IMR-90 (cell line): ENCODE measurements around the gene MRPL10. TPM values are rescaled to one million over a fixed set of nuclear protein-coding genes. Genes with fewer than 3 reads are reported as not detected.

Source experiments
- ATAC-seq: fragments of 200-7000 bp; cut with Tn5 transposase; 2 replicates; pipeline ENCODE4 v1.9.1; 2020; ENCODE audit warnings: low read depth, mild to moderate bottlenecking, moderate library complexity
- BruUV-seq: library from RNA; stranded (reverse); fragments of 400-500 nt; replicated peaks from 2 replicates; lab custom pipeline; 2021; lab: Mats Ljungman, UMichigan
- CTCF ChIA-PET: fragments of 300-600 bp; formaldehyde crosslinking; extraction: SDS; loops from one replicate; lab custom pipeline; 2021; ENCODE audit warnings: antibody characterized with exemption; lab: Yijun Ruan, JAX
- POLR2A ChIA-PET: fragments of 300-600 bp; sonication (Branson Sonifier 250); formaldehyde crosslinking; loops from one replicate; lab custom pipeline; 2022; ENCODE audit warnings: antibody characterized with exemption; ENCODE audit not compliant: unreplicated experiment; lab: Charles Lee
- DNase-seq: peaks from one replicate; pipeline ENCODE4 v3.0.0; 2013
- H2AFZ ChIP-seq: replicated peaks from 2 replicates; pipeline ENCODE3; 2013; ENCODE audit warnings: low read length, mild to moderate bottlenecking; ENCODE audit not compliant: poor library complexity
- H2AK5ac ChIP-seq: 2 replicates; pipeline ENCODE4 v1.6.1; 2013; ENCODE audit warnings: low read depth, low read length, inconsistent platforms
- H2AK9ac ChIP-seq: replicated peaks from 2 replicates; pipeline ENCODE3; 2013; ENCODE audit warnings: mild to moderate bottlenecking, low read depth, low read length, moderate library complexity; ENCODE audit not compliant: poor library complexity
- H2BK120ac ChIP-seq: 2 replicates; pipeline ENCODE4 v1.6.1; 2013; ENCODE audit warnings: low read depth, low read length, inconsistent platforms
- H2BK15ac ChIP-seq: 3 replicates; pipeline ENCODE4 v1.6.1; 2013; ENCODE audit warnings: low read depth, low read length, inconsistent platforms
- H2BK20ac ChIP-seq: 2 replicates; pipeline ENCODE4 v1.6.1; 2013; ENCODE audit warnings: low read depth, mild to moderate bottlenecking, inconsistent platforms, low read length, moderate library complexity
- H2BK5ac ChIP-seq: 2 replicates; pipeline ENCODE4 v1.6.1; 2013; ENCODE audit warnings: mild to moderate bottlenecking, low read depth, low read length, inconsistent platforms; ENCODE audit not compliant: poor library complexity, severe bottlenecking
- H3K14ac ChIP-seq: replicated peaks from 2 replicates; pipeline ENCODE4 v1.6.1; 2013; ENCODE audit warnings: low read depth, low read length, inconsistent platforms
- H3K18ac ChIP-seq: 2 replicates; pipeline ENCODE4 v1.6.1; 2013; ENCODE audit warnings: low read depth, low read length, control low read depth
- H3K23ac ChIP-seq: 2 replicates; pipeline ENCODE4 v1.6.1; 2013; ENCODE audit warnings: low read depth, low read length, inconsistent platforms
- H3K27ac ChIP-seq: 2 replicates; pipeline ENCODE4 v1.5.1; 2013; ENCODE audit warnings: mild to moderate bottlenecking, control low read depth, low read length; ENCODE audit not compliant: insufficient read depth
- H3K27me3 ChIP-seq: 2 replicates; pipeline ENCODE4 v1.6.1; 2013; ENCODE audit warnings: low read length; ENCODE audit not compliant: control insufficient read depth, insufficient read depth
- H3K36me3 ChIP-seq: 2 replicates; pipeline ENCODE4 v1.6.1; 2013; ENCODE audit warnings: low read length, mixed read lengths; ENCODE audit not compliant: control insufficient read depth, insufficient read depth
- H3K4ac ChIP-seq: 2 replicates; pipeline ENCODE4 v1.6.1; 2013; ENCODE audit warnings: low read depth, low read length, inconsistent platforms
- H3K4me1 ChIP-seq: 2 replicates; pipeline ENCODE4 v1.6.1; 2013; ENCODE audit warnings: low read length, mixed read lengths; ENCODE audit not compliant: control insufficient read depth, insufficient read depth
- H3K4me2 ChIP-seq: 2 replicates; pipeline ENCODE4 v1.6.1; 2013; ENCODE audit warnings: low read depth, mild to moderate bottlenecking, control low read depth, low read length, moderate library complexity
- H3K4me3 ChIP-seq: 2 replicates; pipeline ENCODE4 v1.5.1; 2013; ENCODE audit warnings: low read depth, mild to moderate bottlenecking, control low read depth, low read length, moderate library complexity; ENCODE audit not compliant: insufficient read depth
- H3K56ac ChIP-seq: 2 replicates; pipeline ENCODE4 v1.6.1; 2013; ENCODE audit warnings: low read length, inconsistent platforms; ENCODE audit not compliant: insufficient read depth; ENCODE audit errors: extremely low read depth
- H3K79me1 ChIP-seq, 2 experiments: 2 replicates each; pipeline ENCODE4 v1.6.1; 2013; ENCODE audit warnings: low read length in 2 of 2, inconsistent platforms in 1 of 2, low read depth in 1 of 2
- H3K9ac ChIP-seq: 2 replicates; pipeline ENCODE4 v1.6.1; 2013; ENCODE audit warnings: low read depth, low read length, control low read depth
- H3K9me1 ChIP-seq: 2 replicates; pipeline ENCODE4 v1.6.1; 2013; ENCODE audit warnings: low read length, inconsistent platforms; ENCODE audit not compliant: insufficient read depth
- H3K9me3 ChIP-seq: 2 replicates; pipeline ENCODE4 v1.6.1; 2013; ENCODE audit warnings: low read length; ENCODE audit not compliant: control insufficient read depth, insufficient read depth
- H4K20me1 ChIP-seq: 2 replicates; pipeline ENCODE4 v1.6.1; 2013; ENCODE audit warnings: low read length, inconsistent platforms; ENCODE audit not compliant: insufficient read depth
- H4K5ac ChIP-seq: 2 replicates; pipeline ENCODE4 v1.6.1; 2013; ENCODE audit warnings: mild to moderate bottlenecking, low read depth, low read length, control low read depth
- H4K8ac ChIP-seq, 2 experiments: 2 replicates each; pipeline ENCODE4 v1.6.1; 2013; ENCODE audit warnings: low read depth in 2 of 2, low read length in 2 of 2, control low read depth in 1 of 2, inconsistent platforms in 1 of 2
- H4K91ac ChIP-seq: 2 replicates; pipeline ENCODE4 v1.6.1; 2013; ENCODE audit warnings: low read depth, low read length, inconsistent platforms; ENCODE audit not compliant: insufficient read depth
- BHLHE40 ChIP-seq: fragments of 150-350 bp; IDR thresholded peaks from 2 replicates; pipeline ENCODE4 v1.6.1; 2016; ENCODE audit warnings: mild to moderate bottlenecking, low read depth, low read length
- CEBPB ChIP-seq: IDR thresholded peaks from 2 replicates; pipeline ENCODE4 v1.6.1; 2012; ENCODE audit warnings: low read depth, low read length, improper control_type of control experiment
- CHD1 ChIP-seq: IDR thresholded peaks from 2 replicates; pipeline ENCODE4 v1.6.1; 2012; ENCODE audit warnings: low read depth, low read length, improper control_type of control experiment
- CTCF ChIP-seq: conservative IDR thresholded peaks from 2 replicates; pipeline ENCODE4 v1.5.1; 2012; ENCODE audit warnings: mild to moderate bottlenecking, low read depth, low read length, improper control_type of control experiment
- ELK1 ChIP-seq: fragments of 150-350 bp; IDR thresholded peaks from 2 replicates; pipeline ENCODE4 v1.6.1; 2016; ENCODE audit warnings: low read depth, mild to moderate bottlenecking, low read length, moderate library complexity, borderline replicate concordance
- FOS ChIP-seq: fragments of 150-350 bp; IDR thresholded peaks from 2 replicates; pipeline ENCODE4 v1.6.1; 2016; ENCODE audit warnings: low read depth, low read length
- MAFK ChIP-seq: IDR thresholded peaks from 2 replicates; pipeline ENCODE4 v1.6.1; 2012; ENCODE audit warnings: low read depth, low read length, improper control_type of control experiment
- MAZ ChIP-seq: IDR thresholded peaks from 2 replicates; pipeline ENCODE4 v1.6.1; 2012; ENCODE audit warnings: low read depth, mild to moderate bottlenecking, low read length, improper control_type of control experiment, moderate library complexity, borderline replicate concordance
- MXI1 ChIP-seq: IDR thresholded peaks from 2 replicates; pipeline ENCODE4 v1.6.1; 2012; ENCODE audit warnings: low read depth, mild to moderate bottlenecking, low read length, moderate library complexity, borderline replicate concordance
- NFE2L2 ChIP-seq: fragments of 150-350 bp; IDR thresholded peaks from 2 replicates; pipeline ENCODE4 v1.6.1; 2016; ENCODE audit warnings: low read depth, mild to moderate bottlenecking, low read length
- POLR2A ChIP-seq: IDR thresholded peaks from 2 replicates; pipeline ENCODE4 v1.6.1; 2012; ENCODE audit warnings: mild to moderate bottlenecking, low read depth, low read length
- RAD21 ChIP-seq: IDR thresholded peaks from 2 replicates; pipeline ENCODE4 v1.6.1; 2012; ENCODE audit warnings: low read length, improper control_type of control experiment
- RCOR1 ChIP-seq: IDR thresholded peaks from 2 replicates; pipeline ENCODE4 v1.6.1; 2012; ENCODE audit warnings: mild to moderate bottlenecking, low read length, improper control_type of control experiment; ENCODE audit not compliant: insufficient replicate concordance
- RFX5 ChIP-seq: IDR thresholded peaks from 2 replicates; pipeline ENCODE4 v1.8.0; 2012; ENCODE audit warnings: low read depth, mild to moderate bottlenecking, low read length, moderate library complexity
- SMC3 ChIP-seq: fragments of 150-350 bp; IDR thresholded peaks from 2 replicates; pipeline ENCODE4 v1.6.1; 2016; ENCODE audit warnings: low read depth, mild to moderate bottlenecking, antibody characterized with exemption, low read length, moderate library complexity
- USF2 ChIP-seq: fragments of 150-350 bp; IDR thresholded peaks from 2 replicates; pipeline ENCODE4 v1.6.1; 2017; ENCODE audit warnings: mild to moderate bottlenecking, antibody characterized with exemption, low read length, low read depth
- WGBS, 2 experiments: methylation state at CpG; one replicate each; pipeline versions ENCODE4 v1.1.5 to v1.1.7; 2013; ENCODE audit warnings: missing lambda C conversion rate in 2 of 2; ENCODE audit not compliant: insufficient read length in 1 of 2; ENCODE audit errors: extremely low coverage in 2 of 2; 5-methylcytosine and 5-hydroxymethylcytosine counted together
- dilution Hi-C: fragments of 300-500 bp; cut with HindIII; formaldehyde crosslinking; loops from one replicate; pipeline ENCODE4 v1.14.3; 2018; ENCODE audit warnings: low sequenced_read_pairs; ENCODE audit not compliant: unreplicated experiment
- in situ Hi-C: fragments of 300-500 bp; cut with MboI; formaldehyde crosslinking; loops from 3 replicates; pipeline ENCODE4 v1.14.3; 2019; ENCODE audit warnings: low sequenced_read_pairs, inconsistent platforms, mixed read lengths
- intact Hi-C: fragments of 100-400 bp; cut with micrococcal nuclease; formaldehyde crosslinking; loops from 2 replicates; pipeline ENCODE4 v1.10.0; 2022
- polyA plus RNA-seq, 3 experiments: library from polyadenylated mRNA; depleted of rRNA; stranded (reverse); fragments of >200 nt; gene quantifications; 2 replicates each; pipeline ENCODE4 v1.2.3, GENCODE V29; 2012; ENCODE audit warnings: low replicate concordance in 1 of 3
- total RNA-seq: library from RNA; depleted of rRNA; stranded (reverse); fragments of >200 nt; gene quantifications from 2 replicates; pipeline ENCODE4 v1.2.3, GENCODE V29; 2012

Gene MRPL10
- total and polyA plus RNA-seq, 2 of the 4 experiments (the other 2 are of a cell fraction): 32.3 to 61.8 TPM

- Histone ChIP-seq H2BK5ac (no peak overlapping the region), H4K91ac (no peak overlapping the region), H2AFZ (no peak overlapping the region), H3K79me1 (peaks cover 8 to 22% of the 10 kb centered on the region in 2 experiments; a peak in 3 of 4 replicates), H3K27me3 (no peaks in the 10 kb centered on the region), H3K4ac (no peak overlapping the region), H4K8ac (no peak overlapping the region), H2BK120ac (no peak overlapping the region), H3K56ac (no peak overlapping the region), H2BK15ac (no peak overlapping the region), H3K4me3 (no peak overlapping the region), H3K36me3 (peaks cover 8% of the 10 kb centered on the region), H3K18ac (no peak overlapping the region), H3K9me1 (peaks cover 4% of the 10 kb centered on the region; the same call in 1 of the 2 replicates), H3K27ac (no peak overlapping the region), H3K4me1 (peaks cover 8% of the 10 kb centered on the region), H2AK9ac (peak overlapping the region; percentile 17), H3K4me2 (no peak overlapping the region), H3K9ac (no peak overlapping the region), H4K5ac (no peak overlapping the region), H2AK5ac (no peak overlapping the region), H2BK20ac (no peak overlapping the region), H4K20me1 (no peaks in the 10 kb centered on the region), H3K14ac (no peak overlapping the region), H3K23ac (no peak overlapping the region), H3K9me3 (no peaks in the 10 kb centered on the region)
- no peak for ATAC-seq
- WGBS, 2 experiments: 49% methylated on average over 7 of the region's 13 CpGs; no CpG with 5 or more reads in 1 of the 2 experiments
- BruUV-seq: no TSS peak
- DNase-seq: peak; percentile 10
- TF ChIP-seq RAD21 (no peak), SMC3 (no peak), ELK1 (no peak), RFX5 (no peak), CTCF (no peak), USF2 (no peak), CEBPB (no peak), BHLHE40 (no peak), NFE2L2 (no peak), MXI1 (no peak), POLR2A (no peak), MAZ (no peak), CHD1 (no peak), MAFK (no peak), RCOR1 (no peak), FOS (no peak)
- dilution Hi-C loops (no loop called here), intact Hi-C loops (no loop called here), in situ Hi-C loops (no loop called here)
- ChIA-PET CTCF (no interaction called here), POLR2A (interaction anchor here (0.6 kb wide), 2 partner anchors 55 to 207 kb away, joined by 3 read pairs; no protein-coding TSS in a partner anchor)
These were observed 6.2 kb upstream of the MRPL10 start for GRCh38 chr17:47837401-47838039.
